ENCODE data around the gene BAX. TPM values are rescaled to one million over a fixed set of nuclear protein-coding genes. Genes with fewer than 3 reads are reported as not detected.
A peak's percentile ranks its signal among the peaks of the same experiment; 100 is the strongest.

Gene BAX
- total RNA-seq, 4 donors from 2014 or later = 15.5 to 36.3 (median 31.1) TPM

DNA sequence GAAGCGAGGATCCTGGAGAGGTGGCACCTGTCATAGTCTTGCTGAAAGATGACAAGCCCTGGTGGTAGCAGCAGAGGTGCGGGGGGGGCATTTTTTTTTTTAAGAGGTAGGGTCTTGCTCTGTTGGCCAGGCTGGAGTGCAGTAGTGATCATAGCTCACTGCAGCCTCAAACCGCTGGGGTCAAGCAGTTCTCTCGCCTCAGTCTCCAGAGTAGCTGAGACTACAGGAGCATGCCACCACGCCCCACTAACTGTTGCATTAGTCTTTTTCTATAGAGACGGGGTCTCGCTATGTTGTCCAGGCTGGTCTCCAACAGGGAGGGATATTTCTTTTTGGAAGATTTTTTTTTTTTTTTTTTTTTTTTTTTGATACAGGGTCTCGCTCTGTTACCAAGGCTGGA, 3.3 kb downstream of the BAX start:
- 94 to 96% methylated on average over 8 of the region's 8 CpGs for WGBS, 2 donors
- no peak for DNase-seq (ENCODE audit: low spot score in 2 of 2)
- no peak overlapping the region for H3K4me3 ChIP-seq (ENCODE audit: low read depth, poor library complexity, severe bottlenecking)
- TF ChIP-seq POLR2A (IDR thresholded peaks at IDR 0.05) (no peak), CTCF (IDR thresholded peaks at IDR 0.05) (no peak)
- intact Hi-C loops (cut with DNase I; ENCODE audit: low total_unique reads) = no loop called here

- no peak for DNase-seq (ENCODE audit: low spot score in 2 of 2)
- intact Hi-C loops (cut with DNase I; ENCODE audit: low total_unique reads) = no loop called here
- H3K4me3 ChIP-seq (ENCODE audit: low read depth, poor library complexity, severe bottlenecking) = no peak overlapping the region
- TF ChIP-seq CTCF (IDR thresholded peaks at IDR 0.05) (no peak), POLR2A (IDR thresholded peaks at IDR 0.05) (no peak)
- WGBS, 2 donors = 83 to 84% methylated on average over 16 of the region's 16 CpGs
Measured at GRCh38 chr19:48959341-48960239, 4.9 kb downstream of the BAX start.

DNA sequence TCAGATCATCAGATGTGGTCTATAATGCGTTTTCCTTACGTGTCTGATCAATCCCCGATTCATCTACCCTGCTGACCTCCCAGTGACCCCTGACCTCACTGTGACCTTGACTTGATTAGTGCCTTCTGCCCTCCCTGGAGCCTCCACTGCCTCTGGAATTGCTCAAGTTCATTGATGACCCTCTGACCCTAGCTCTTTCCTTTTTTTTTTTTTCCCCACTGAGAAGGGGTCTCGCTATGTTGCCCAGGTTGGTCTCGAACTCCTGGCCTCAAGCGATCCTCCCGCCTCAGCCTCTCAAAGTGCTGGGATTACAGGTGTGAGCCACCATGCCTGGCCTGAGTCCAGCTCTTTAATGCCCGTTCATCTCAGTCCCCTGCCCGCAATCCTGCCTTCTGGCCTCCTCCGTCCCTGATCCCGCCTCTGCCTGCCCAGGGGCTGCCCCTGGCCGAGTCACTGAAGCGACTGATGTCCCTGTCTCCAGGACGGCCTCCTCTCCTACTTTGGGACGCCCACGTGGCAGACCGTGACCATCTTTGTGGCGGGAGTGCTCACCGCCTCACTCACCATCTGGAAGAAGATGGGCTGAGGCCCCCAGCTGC, 6.5 kb downstream of the BAX start:
- no peak overlapping the region for H3K4me3 ChIP-seq (ENCODE audit: low read depth, poor library complexity, severe bottlenecking)
- no peak for DNase-seq (ENCODE audit: low spot score in 2 of 2)
- TF ChIP-seq POLR2A (IDR thresholded peaks at IDR 0.05) = no peak
- TF ChIP-seq CTCF (IDR thresholded peaks at IDR 0.05) = no peak
- 87 to 89% methylated on average over 19 of the region's 19 CpGs for WGBS, 2 donors
- intact Hi-C loops (cut with DNase I; ENCODE audit: low total_unique reads) = no loop called here

DNA sequence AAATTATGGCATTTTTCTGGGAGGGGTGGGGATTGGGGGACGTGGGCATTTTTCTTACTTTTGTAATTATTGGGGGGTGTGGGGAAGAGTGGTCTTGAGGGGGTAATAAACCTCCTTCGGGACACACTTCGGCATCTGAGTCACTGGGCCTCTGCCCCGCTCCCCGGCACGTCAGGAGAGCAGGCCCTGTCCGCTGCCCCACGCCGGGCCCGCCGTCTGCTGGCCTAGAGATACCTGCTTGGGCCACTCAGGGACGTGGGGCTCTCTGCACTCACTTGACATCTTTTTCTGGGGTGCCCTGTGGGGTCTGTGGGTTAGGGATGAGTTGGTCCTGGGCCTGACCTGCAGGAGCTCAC, 7.0 kb downstream of the BAX start:
- no peak for TF ChIP-seq CTCF (IDR thresholded peaks at IDR 0.05)
- TF ChIP-seq POLR2A (IDR thresholded peaks at IDR 0.05) = no peak
- no peak overlapping the region for H3K4me3 ChIP-seq (ENCODE audit: low read depth, poor library complexity, severe bottlenecking)
- WGBS, 2 donors = 83 to 84% methylated on average over 12 of the region's 12 CpGs
- no peak for DNase-seq (ENCODE audit: low spot score in 2 of 2)
- intact Hi-C loops (cut with DNase I; ENCODE audit: low total_unique reads) = no loop called here

GRCh38 chr19:48962029-48962848, 7.6 kb downstream of the BAX start:
- 59 to 69% methylated on average over 22 of the region's 22 CpGs for WGBS, 2 donors

More at GRCh38 chr19:48962029-48962848, 7.6 kb downstream of the BAX start:
- intact Hi-C loops (cut with DNase I; ENCODE audit: low total_unique reads) = no loop called here
- H3K4me3 ChIP-seq (ENCODE audit: low read depth, poor library complexity, severe bottlenecking) = no peak overlapping the region
- peak; percentile 64 to 92 for DNase-seq (ENCODE audit: low spot score in 2 of 2)
- TF ChIP-seq POLR2A (IDR thresholded peaks at IDR 0.05) (no peak), CTCF (IDR thresholded peaks at IDR 0.05) (no peak)
